Bronchial epithelial cell (primary cell): ENCODE measurements around the gene MMEL1. TPM values are rescaled to one million over a fixed set of nuclear protein-coding genes. Genes with fewer than 3 reads are reported as not detected.
"Not testable (repeated sequence)": the region's sequence is repeated elsewhere in the genome, so short reads cannot be mapped to it uniquely, and the experiment has no call there.

Experiments
- DNase-seq: peaks from one replicate; pipeline ENCODE4 v3.0.0-alpha.2; 2010; ENCODE audit warnings: low read depth
- FAIRE-seq: peaks from 2 replicates; lab custom pipeline; 2011; peaks lifted over from hg19 to GRCh38; lab: Jason Lieb, UNC
- H3K27me3 ChIP-seq: 2 replicates; pipeline ENCODE4 v1.5.1; 2011; ENCODE audit warnings: low read length; ENCODE audit not compliant: control insufficient read depth, insufficient read depth
- H3K36me3 ChIP-seq: 2 replicates; pipeline ENCODE4 v1.5.1; 2011; ENCODE audit warnings: low read length; ENCODE audit not compliant: control insufficient read depth, insufficient read depth
- H3K4me3 ChIP-seq: 2 replicates; pipeline ENCODE4 v1.5.1; 2011; ENCODE audit warnings: mild to moderate bottlenecking, low read depth, low read length, control low read depth
- total RNA-seq: library from RNA; depleted of rRNA; stranded (reverse); fragments of >200 nt; gene quantifications from 2 replicates; pipeline ENCODE4 v1.2.1, GENCODE V29; 2014
- TF ChIP-seq, protein P1 (sequence below): IDR thresholded peaks from 2 replicates; pipeline ENCODE4 v1.5.1; 2011; ENCODE audit warnings: mild to moderate bottlenecking, moderate library complexity, low read length, control low read depth, inconsistent platforms; ENCODE audit not compliant: insufficient read depth, severe bottlenecking

The MMEL1 gene
- total RNA-seq, 1 donor from 2014 or later, result not detected

DNA sequence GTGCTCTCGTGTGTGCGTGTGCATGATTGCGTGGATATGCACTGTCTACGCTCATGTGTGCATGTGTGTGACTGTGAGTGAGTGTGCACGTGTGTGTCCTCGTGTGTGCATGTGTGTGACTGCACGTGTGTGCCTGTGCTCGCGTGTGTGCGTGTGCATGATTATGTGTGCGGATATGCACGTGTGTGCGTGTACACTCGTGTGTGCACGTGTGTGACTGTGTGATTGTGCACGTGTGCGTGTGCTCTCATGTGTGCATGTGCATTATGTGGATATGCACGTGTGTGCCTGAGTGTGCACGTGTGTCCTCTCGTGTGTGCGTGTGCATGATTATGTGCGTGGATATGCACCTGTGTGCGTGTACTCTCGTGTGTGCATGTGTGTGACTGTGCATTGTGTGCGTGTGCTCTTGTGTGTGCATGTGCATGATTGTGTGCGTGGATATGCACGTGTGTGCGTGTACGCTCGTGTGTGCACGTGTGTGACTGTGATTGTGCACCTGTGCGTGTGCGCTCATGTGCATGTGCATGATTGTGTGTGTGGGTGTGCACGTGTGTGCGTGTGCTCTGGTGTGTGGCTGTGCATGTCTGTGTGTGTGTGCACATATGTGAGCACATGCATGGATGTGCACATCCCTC is 2.2 kb downstream of the MMEL1 start:
- TF ChIP-seq, protein P1, sequence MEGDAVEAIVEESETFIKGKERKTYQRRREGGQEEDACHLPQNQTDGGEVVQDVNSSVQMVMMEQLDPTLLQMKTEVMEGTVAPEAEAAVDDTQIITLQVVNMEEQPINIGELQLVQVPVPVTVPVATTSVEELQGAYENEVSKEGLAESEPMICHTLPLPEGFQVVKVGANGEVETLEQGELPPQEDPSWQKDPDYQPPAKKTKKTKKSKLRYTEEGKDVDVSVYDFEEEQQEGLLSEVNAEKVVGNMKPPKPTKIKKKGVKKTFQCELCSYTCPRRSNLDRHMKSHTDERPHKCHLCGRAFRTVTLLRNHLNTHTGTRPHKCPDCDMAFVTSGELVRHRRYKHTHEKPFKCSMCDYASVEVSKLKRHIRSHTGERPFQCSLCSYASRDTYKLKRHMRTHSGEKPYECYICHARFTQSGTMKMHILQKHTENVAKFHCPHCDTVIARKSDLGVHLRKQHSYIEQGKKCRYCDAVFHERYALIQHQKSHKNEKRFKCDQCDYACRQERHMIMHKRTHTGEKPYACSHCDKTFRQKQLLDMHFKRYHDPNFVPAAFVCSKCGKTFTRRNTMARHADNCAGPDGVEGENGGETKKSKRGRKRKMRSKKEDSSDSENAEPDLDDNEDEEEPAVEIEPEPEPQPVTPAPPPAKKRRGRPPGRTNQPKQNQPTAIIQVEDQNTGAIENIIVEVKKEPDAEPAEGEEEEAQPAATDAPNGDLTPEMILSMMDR, result no peak

DNA sequence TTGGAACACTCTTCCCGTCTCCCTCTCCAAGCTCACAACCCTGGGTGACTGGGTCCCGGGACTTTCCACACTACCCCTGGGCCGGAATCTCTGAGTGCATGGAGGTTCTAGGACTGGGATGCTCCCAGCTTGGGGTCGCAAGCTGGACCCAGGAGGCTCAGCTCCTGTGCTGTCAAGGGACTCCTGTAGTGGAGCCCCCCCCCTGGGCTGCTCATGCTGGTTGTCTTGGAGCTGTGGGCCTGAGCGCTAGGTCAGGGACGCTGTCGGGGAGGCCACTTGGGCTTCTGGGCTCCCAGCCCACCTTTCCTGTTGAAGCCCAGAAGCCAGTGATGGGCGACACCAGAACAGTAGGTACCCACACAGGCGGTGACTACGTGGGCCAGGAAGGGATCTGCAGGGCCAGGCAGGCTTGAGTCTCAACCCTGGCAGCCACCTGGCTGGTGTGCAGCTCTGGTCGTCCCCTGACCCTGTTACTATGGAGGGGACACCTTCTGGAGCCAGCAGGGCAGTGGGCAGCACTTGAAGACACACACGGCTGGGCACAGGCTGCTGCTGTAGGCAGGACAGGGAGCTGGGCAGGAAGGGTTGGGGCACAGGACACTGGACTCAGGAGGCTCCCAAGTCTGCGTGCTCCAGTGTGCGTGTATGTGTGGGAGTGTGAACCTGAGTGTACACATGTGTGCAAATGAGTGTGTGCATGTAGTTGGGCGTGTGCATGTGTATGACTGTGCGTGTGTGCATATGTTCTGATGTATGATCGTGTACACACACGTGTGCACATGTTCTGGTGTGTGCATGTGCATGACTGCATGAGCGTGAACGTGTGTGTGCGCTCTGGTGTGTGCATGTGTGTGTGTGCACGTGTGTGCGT is 3.0 kb downstream of the MMEL1 start:
- Histone ChIP-seq H3K4me3 (no peak overlapping the region), H3K36me3 (no peaks in the 10 kb centered on the region), H3K27me3 (peaks cover 11% of the 10 kb centered on the region)
- TF ChIP-seq, protein P1, result no peak
- DNase-seq, result no peak
- FAIRE-seq, result no peak

More for the DNA sequence above, 2.2 kb downstream of the MMEL1 start:
- Histone ChIP-seq H3K27me3 (peaks cover 11% of the 10 kb centered on the region), H3K36me3 (no peaks in the 10 kb centered on the region), H3K4me3 (no peak overlapping the region)
- DNase-seq (no peak), FAIRE-seq (peak; percentile 99)

DNA sequence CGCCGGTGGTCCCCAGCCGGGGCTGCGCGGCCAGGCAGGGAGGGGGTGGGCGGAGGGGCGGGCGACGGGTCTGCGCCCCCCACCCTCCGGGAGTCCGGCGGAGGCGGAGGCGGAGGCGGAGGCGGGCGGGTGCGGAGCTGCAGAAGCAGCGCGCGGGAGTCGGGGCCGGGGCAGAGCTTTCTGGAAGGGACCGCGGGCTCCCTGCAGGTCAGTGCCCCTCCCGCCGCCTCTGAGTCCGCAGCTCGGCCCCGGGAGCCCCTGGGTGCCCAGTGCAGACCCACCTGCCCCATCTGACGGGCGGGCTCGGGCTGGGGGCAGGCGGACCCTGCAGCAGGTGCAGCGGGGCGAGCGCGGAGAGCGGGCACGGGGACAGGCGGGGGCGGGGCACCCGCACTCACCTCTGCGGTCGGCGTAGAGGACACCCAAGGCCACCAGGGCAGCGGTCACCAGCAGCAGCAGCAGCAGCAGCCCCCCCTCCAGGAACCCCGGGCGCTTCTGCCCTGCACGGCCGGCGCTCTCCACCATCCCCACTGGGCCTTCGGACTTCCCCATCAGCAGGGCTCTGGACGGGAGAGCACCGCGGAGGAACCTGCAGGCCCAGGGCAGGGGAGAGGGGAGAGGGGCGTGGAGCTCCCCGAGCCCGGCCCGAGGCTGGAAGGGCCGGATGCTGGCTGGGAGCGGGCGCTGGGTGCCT is 3.7 kb downstream of the MMEL1 start:
- TF ChIP-seq, protein P1, result no peak
- FAIRE-seq (no peak), DNase-seq (no peak)
- no peaks in the 10 kb centered on the region for H3K36me3 ChIP-seq
- H3K27me3 ChIP-seq, result peaks cover 11% of the 10 kb centered on the region
- H3K4me3 ChIP-seq, result no peak overlapping the region

DNA sequence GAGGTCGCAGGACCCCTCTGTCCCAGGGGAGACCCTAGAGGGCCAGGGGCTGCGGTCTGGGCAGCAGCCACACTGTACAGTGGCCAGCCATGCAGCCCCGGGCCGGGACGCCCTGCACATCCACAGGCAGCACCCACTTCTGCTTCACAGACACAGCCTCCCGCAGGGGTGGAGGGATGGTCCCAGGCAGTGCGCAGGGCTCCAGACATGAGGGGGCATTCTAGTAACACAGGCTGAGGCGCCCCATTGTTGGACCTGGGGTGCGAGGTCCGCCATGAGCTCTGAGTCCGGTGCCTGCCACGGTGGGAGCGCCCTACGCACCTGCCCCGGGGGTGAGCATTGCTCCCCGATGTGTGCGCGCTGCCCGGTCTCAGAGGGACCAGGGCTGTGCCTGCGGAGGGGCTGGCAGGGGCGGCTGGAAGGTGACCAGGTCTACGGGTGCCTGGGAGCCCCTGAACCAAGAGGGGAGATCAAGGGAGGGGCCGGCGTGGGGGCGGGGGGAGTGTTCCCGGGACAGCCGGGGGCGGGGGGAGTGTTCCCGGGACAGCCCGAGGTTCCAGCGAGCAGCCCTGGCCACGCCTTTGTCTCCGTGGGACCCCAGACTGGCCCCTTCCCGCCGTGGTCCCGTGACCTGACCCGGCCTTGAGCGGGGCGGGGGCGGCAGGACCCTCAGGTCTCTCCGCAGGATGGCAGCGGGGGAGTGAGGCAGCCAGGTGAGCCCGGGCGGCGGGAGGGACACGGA is 4.5 kb downstream of the MMEL1 start:
- no peak overlapping the region for H3K4me3 ChIP-seq
- no peak for DNase-seq
- H3K36me3 ChIP-seq, result no peaks in the 10 kb centered on the region
- peaks cover 11% of the 10 kb centered on the region for H3K27me3 ChIP-seq
- no peak for FAIRE-seq
- TF ChIP-seq, protein P1, result no peak

DNA sequence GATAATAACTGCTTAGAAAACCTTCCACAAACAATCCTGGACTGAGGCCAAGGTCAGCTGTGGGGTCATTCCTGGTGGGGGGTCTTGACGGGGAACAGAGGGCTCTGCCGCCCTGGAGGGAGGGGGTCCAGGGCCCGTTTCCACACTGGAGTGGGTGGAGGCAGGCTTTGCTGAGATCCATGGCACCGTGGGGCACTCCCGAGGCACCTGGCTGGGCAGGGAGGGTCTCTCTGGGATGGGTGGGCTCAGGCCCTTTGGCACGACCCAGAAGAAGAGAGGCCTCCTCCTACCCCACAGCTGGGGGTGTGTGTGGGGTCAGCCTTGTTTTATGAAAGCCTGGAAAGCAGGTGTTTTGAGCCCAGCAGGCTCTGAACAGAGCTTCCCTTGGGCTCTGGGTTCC is 5.1 kb downstream of the MMEL1 start:
- Histone ChIP-seq H3K27me3 (peaks cover 11% of the 10 kb centered on the region), H3K4me3 (no peak overlapping the region), H3K36me3 (no peaks in the 10 kb centered on the region)
- TF ChIP-seq, protein P1, result no peak
- FAIRE-seq, result no peak
- no peak for DNase-seq

DNA sequence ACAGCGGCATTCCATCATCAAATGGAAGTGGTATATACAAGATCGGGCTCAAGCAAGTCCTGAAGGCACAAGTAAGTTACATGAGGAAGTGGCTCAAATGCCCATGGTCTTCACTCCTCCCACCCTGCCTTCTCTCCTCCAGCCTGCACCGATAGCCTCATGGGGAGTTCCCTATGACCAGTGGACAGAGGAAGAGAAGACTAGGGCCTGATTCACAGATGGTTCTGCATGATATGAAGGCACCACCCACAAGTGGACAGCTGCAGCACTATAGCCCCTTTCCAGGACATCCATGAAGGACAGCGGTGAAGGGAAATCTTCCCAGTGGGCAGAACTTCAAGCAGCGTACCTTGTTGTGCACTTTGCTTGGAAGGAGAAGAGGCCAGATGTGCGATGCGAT is 7.1 kb downstream of the MMEL1 start:
- not testable (repeated sequence) for H3K36me3 ChIP-seq, H3K4me3 ChIP-seq, DNase-seq, FAIRE-seq
- peaks cover 11% of the 10 kb centered on the region for H3K27me3 ChIP-seq
